IPS-20b (cell line): ENCODE results near the gene HFM1.

ENCODE experiments used
- H3K27ac ChIP-seq: one replicate; pipeline ENCODE4 v1.5.1; 2013; ENCODE audit warnings: low read length
- H3K27me3 ChIP-seq: 2 replicates; pipeline ENCODE4 v1.6.1; 2013; ENCODE audit warnings: mild to moderate bottlenecking, low read length, inconsistent platforms; ENCODE audit not compliant: insufficient read depth
- H3K36me3 ChIP-seq: 2 replicates; pipeline ENCODE4 v1.6.1; 2013; ENCODE audit warnings: low read depth, mild to moderate bottlenecking, inconsistent platforms, low read length, moderate library complexity; ENCODE audit not compliant: insufficient read depth
- H3K4me1 ChIP-seq: 2 replicates; pipeline ENCODE4 v1.6.1; 2013; ENCODE audit warnings: mild to moderate bottlenecking, control low read depth, inconsistent platforms, low read length, moderate library complexity; ENCODE audit not compliant: insufficient read depth
- H3K4me3 ChIP-seq: 2 replicates; pipeline ENCODE4 v1.5.1; 2013; ENCODE audit warnings: mild to moderate bottlenecking, low read length, inconsistent platforms
- H3K9ac ChIP-seq: 2 replicates; pipeline ENCODE4 v1.6.1; 2013; ENCODE audit warnings: low read depth, mild to moderate bottlenecking, inconsistent platforms, low read length, moderate library complexity
- H3K9me3 ChIP-seq: 2 replicates; pipeline ENCODE4 v1.6.1; 2013; ENCODE audit warnings: mild to moderate bottlenecking, low read depth, low read length, inconsistent platforms; ENCODE audit not compliant: insufficient read depth

HFM1 gene

GRCh38 chr1:91349524-91349923 lies 55.1 kb downstream of the HFM1 start:
- no peaks in the 10 kb centered on the region for H3K9me3 ChIP-seq
- no peaks in the 10 kb centered on the region for H3K4me1 ChIP-seq
- H3K4me3 ChIP-seq: no peak overlapping the region
- no peaks in the 10 kb centered on the region for H3K36me3 ChIP-seq
- H3K27me3 ChIP-seq: no peaks in the 10 kb centered on the region
- H3K9ac ChIP-seq: no peak overlapping the region
- no peak overlapping the region for H3K27ac ChIP-seq

GRCh38 chr1:91346824-91347223 lies 57.8 kb downstream of the HFM1 start:
- Histone ChIP-seq H3K27ac (no peak overlapping the region), H3K4me1 (no peaks in the 10 kb centered on the region), H3K27me3 (no peaks in the 10 kb centered on the region), H3K4me3 (no peak overlapping the region), H3K9ac (no peak overlapping the region), H3K36me3 (no peaks in the 10 kb centered on the region), H3K9me3 (no peaks in the 10 kb centered on the region)

- Histone ChIP-seq H3K4me3 (no peak overlapping the region), H3K36me3 (no peaks in the 10 kb centered on the region), H3K4me1 (no peaks in the 10 kb centered on the region), H3K9ac (no peak overlapping the region), H3K9me3 (no peaks in the 10 kb centered on the region), H3K27ac (no peak overlapping the region), H3K27me3 (no peaks in the 10 kb centered on the region)
These were observed 59.1 kb downstream of the HFM1 start for GRCh38 chr1:91345395-91346005.

- H3K9ac ChIP-seq: no peak overlapping the region
- no peaks in the 10 kb centered on the region for H3K36me3 ChIP-seq
- H3K9me3 ChIP-seq: no peaks in the 10 kb centered on the region
- H3K4me1 ChIP-seq: no peaks in the 10 kb centered on the region
- no peak overlapping the region for H3K4me3 ChIP-seq
- H3K27me3 ChIP-seq: no peaks in the 10 kb centered on the region
- H3K27ac ChIP-seq: no peak overlapping the region
These were observed 66.1 kb downstream of the HFM1 start for GRCh38 chr1:91338501-91338900.

- Histone ChIP-seq H3K9me3 (no peaks in the 10 kb centered on the region), H3K4me3 (no peak overlapping the region), H3K27me3 (no peaks in the 10 kb centered on the region), H3K36me3 (no peaks in the 10 kb centered on the region), H3K27ac (no peak overlapping the region), H3K9ac (no peak overlapping the region), H3K4me1 (no peaks in the 10 kb centered on the region)
These were observed 69.0 kb downstream of the HFM1 start for GRCh38 chr1:91335603-91336002.

GRCh38 chr1:91334856-91335255 lies 69.8 kb downstream of the HFM1 start:
- H3K9me3 ChIP-seq: no peaks in the 10 kb centered on the region
- H3K4me1 ChIP-seq: no peaks in the 10 kb centered on the region
- H3K36me3 ChIP-seq: no peaks in the 10 kb centered on the region
- H3K27ac ChIP-seq: no peak overlapping the region
- no peaks in the 10 kb centered on the region for H3K27me3 ChIP-seq
- no peak overlapping the region for H3K9ac ChIP-seq
- H3K4me3 ChIP-seq: no peak overlapping the region

GRCh38 chr1:91325456-91325855 lies 79.2 kb downstream of the HFM1 start:
- Histone ChIP-seq H3K9ac (no peak overlapping the region), H3K27ac (no peak overlapping the region), H3K4me3 (no peak overlapping the region), H3K36me3 (no peaks in the 10 kb centered on the region), H3K4me1 (no peaks in the 10 kb centered on the region), H3K9me3 (no peaks in the 10 kb centered on the region), H3K27me3 (no peaks in the 10 kb centered on the region)

- Histone ChIP-seq H3K27ac (no peak overlapping the region), H3K36me3 (no peaks in the 10 kb centered on the region), H3K9me3 (peaks cover 16% of the 10 kb centered on the region), H3K4me1 (no peaks in the 10 kb centered on the region), H3K4me3 (no peak overlapping the region), H3K27me3 (no peaks in the 10 kb centered on the region), H3K9ac (no peak overlapping the region)
These were observed 90.0 kb downstream of the HFM1 start for GRCh38 chr1:91314643-91315042.

GRCh38 chr1:91311672-91312071 lies 93.0 kb downstream of the HFM1 start:
- Histone ChIP-seq H3K4me1 (no peaks in the 10 kb centered on the region), H3K27me3 (no peaks in the 10 kb centered on the region), H3K9me3 (peaks cover 36% of the 10 kb centered on the region), H3K9ac (no peak overlapping the region), H3K4me3 (no peak overlapping the region), H3K36me3 (no peaks in the 10 kb centered on the region), H3K27ac (no peak overlapping the region)

GRCh38 chr1:91308544-91308943 lies 96.1 kb downstream of the HFM1 start:
- peaks cover 36% of the 10 kb centered on the region for H3K9me3 ChIP-seq
- no peaks in the 10 kb centered on the region for H3K27me3 ChIP-seq
- no peaks in the 10 kb centered on the region for H3K4me1 ChIP-seq
- no peak overlapping the region for H3K9ac ChIP-seq
- H3K27ac ChIP-seq: no peak overlapping the region
- no peaks in the 10 kb centered on the region for H3K36me3 ChIP-seq
- no peak overlapping the region for H3K4me3 ChIP-seq

- no peaks in the 10 kb centered on the region for H3K4me1 ChIP-seq
- H3K4me3 ChIP-seq: no peak overlapping the region
- no peak overlapping the region for H3K27ac ChIP-seq
- H3K27me3 ChIP-seq: no peaks in the 10 kb centered on the region
- H3K36me3 ChIP-seq: no peaks in the 10 kb centered on the region
- H3K9ac ChIP-seq: no peak overlapping the region
- peaks cover 42% of the 10 kb centered on the region for H3K9me3 ChIP-seq
These were observed 96.7 kb downstream of the HFM1 start for GRCh38 chr1:91307784-91308409.

- no peak overlapping the region for H3K27ac ChIP-seq
- no peaks in the 10 kb centered on the region for H3K27me3 ChIP-seq
- H3K4me1 ChIP-seq: no peaks in the 10 kb centered on the region
- no peaks in the 10 kb centered on the region for H3K36me3 ChIP-seq
- H3K9ac ChIP-seq: no peak overlapping the region
- peaks cover 14% of the 10 kb centered on the region for H3K9me3 ChIP-seq
- H3K4me3 ChIP-seq: no peak overlapping the region
These were observed 101.5 kb downstream of the HFM1 start for GRCh38 chr1:91303165-91303564.
